ENCODE data around the gene LAMC1. TPM values are rescaled to one million over a fixed set of nuclear protein-coding genes. Genes with fewer than 3 reads are reported as not detected.

Gene LAMC1
- total RNA-seq, 4 donors from 2014 or later, result 26.3 to 275 (median 60.0) TPM

DNA sequence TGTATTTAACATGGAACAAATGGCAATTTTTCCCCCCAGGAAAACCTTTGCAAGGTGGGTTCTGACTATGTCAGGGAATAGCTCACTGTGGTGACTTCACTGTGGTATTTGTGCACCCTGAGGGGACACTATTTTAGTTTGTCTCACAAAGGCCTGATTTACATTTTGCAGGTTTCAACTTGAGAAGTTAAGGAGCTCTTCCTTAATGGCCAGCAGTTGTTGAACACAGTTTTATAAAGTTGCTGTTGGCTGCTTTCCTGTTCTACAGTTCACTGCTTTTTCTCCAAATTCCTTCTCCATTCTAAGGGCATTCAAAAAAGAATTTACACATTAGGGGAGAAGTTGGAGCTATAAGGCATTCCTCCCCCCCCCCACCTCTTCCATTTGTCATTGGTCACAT lies 4.6 kb downstream of the LAMC1 start:
- Histone ChIP-seq H3K9me3 (no peaks in the 10 kb centered on the region), H3K36me3 (no peaks in the 10 kb centered on the region), H3K27me3 (peaks cover 0 to 18% (median 0%) of the 10 kb centered on the region in 4 donors), H3K4me3 (peak overlapping the region in 2 of 4 donors; percentile 81 to 96), H3K4me1 (peaks cover 3 to 85% (median 34%) of the 10 kb centered on the region in 3 donors), H3K27ac (peak overlapping the region in 2 of 4 donors; percentile 100)
- intact Hi-C loops (cut with DNase I), result loop anchor here (10.0 kb wide), 3 partner anchors 63 to 197 kb away; no protein-coding TSS in a partner anchor
- DNase-seq, result no peak
- TF ChIP-seq, protein P1, sequence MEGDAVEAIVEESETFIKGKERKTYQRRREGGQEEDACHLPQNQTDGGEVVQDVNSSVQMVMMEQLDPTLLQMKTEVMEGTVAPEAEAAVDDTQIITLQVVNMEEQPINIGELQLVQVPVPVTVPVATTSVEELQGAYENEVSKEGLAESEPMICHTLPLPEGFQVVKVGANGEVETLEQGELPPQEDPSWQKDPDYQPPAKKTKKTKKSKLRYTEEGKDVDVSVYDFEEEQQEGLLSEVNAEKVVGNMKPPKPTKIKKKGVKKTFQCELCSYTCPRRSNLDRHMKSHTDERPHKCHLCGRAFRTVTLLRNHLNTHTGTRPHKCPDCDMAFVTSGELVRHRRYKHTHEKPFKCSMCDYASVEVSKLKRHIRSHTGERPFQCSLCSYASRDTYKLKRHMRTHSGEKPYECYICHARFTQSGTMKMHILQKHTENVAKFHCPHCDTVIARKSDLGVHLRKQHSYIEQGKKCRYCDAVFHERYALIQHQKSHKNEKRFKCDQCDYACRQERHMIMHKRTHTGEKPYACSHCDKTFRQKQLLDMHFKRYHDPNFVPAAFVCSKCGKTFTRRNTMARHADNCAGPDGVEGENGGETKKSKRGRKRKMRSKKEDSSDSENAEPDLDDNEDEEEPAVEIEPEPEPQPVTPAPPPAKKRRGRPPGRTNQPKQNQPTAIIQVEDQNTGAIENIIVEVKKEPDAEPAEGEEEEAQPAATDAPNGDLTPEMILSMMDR (IDR thresholded peaks at IDR 0.05), result no peak
- no peak for TF ChIP-seq POLR2A (IDR thresholded peaks at IDR 0.05)

DNA sequence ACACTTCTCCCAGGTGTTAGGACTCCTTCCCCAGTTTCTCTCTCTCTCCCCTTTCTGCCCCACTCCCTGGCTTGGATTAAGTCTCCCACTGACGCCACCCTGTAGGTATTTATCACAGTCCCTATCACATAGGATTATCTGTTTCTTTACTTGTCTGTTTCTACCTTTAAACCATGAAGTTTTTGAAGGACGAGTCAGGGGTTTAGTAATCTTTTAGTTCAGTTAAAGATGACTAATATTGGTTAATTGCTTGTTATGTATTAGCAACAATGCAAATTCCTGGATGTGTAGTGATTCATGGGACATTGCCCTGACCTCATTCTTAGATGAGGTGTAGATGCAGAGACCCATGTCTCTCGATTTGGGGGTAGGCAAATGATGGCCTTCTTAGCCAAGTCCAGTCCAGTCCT lies 6.4 kb downstream of the LAMC1 start:
- Histone ChIP-seq H3K4me3 (peak overlapping the region in 1 of 4 donors; percentile 96), H3K27ac (peak overlapping the region in 3 of 4 donors; percentile 0 to 100 (median 15)), H3K36me3 (peaks cover 0 to 6% (median 0%) of the 10 kb centered on the region in 3 donors), H3K9me3 (no peaks in the 10 kb centered on the region), H3K4me1 (peaks cover 3 to 93% (median 34%) of the 10 kb centered on the region in 3 donors), H3K27me3 (peaks cover 0 to under 1% (median 0%) of the 10 kb centered on the region in 4 donors)
- 16 to 32% methylated on average over 3 of the region's 3 CpGs for WGBS, 2 donors
- TF ChIP-seq POLR2A (IDR thresholded peaks at IDR 0.05), result no peak
- TF ChIP-seq, protein P1 (IDR thresholded peaks at IDR 0.05), result no peak
- intact Hi-C loops (cut with DNase I), result loop anchor here (10.0 kb wide), 3 partner anchors 65 to 195 kb away; no protein-coding TSS in a partner anchor
- no peak for DNase-seq

DNA sequence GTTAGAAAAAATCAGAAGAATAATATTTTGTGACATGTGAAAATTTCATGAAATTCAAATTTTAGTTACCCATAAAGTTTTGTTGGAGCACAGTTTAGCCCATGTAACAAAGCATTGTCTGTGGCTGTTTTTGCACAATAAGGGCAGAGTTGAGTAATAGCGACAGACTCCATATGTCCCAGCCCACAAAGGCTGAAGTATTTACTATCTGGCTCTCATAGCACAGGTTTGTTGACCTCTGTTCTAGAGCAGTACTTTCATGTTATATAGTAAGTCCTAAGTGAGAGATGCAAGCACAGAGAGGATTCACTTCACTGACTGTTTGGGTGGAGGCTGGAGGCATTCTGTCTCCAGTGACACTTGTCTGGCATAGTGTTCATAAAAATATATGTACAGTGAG lies 6.8 kb downstream of the LAMC1 start:
- Histone ChIP-seq H3K4me1 (peaks cover 3 to 89% (median 34%) of the 10 kb centered on the region in 3 donors), H3K27me3 (no peaks in the 10 kb centered on the region)
- intact Hi-C loops (cut with DNase I), result no loop called here

DNA sequence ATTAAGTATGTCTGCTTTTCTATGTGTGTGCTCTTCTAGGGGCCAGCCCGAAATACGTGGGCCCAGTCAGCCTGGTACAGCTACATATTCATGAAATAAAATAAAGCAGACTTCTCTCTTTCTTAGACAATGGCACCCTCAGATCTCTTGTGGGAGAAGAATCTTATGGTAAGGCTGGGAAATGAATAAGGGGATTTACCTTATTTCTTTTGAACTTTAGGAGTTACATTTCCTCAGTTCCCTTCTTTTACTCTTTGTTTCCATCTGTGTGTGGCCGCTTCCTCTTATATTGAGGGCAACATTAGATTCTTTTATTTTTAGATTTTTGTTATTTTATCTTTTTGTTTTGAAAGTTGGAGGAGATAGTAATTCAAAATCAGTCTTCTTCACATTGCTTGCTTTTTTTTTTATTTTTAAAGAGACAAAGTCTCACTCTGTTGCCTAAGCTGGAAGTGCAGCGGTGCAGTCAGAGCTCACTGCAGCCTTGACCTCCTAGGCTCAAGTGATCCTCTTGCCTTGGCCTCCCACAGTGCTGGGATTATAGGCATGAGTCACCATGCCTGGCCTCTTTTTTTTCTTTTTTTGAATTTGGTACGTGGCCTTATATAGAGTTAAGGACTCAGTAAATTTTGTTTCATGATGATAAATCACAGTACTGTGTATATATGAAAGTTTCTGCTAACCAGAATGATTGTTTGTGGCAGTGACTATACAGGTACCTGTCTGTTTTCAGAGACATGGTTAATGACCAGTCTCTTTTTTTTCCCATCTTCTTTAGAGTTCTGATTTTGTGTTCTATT lies 9.1 kb downstream of the LAMC1 start:
- intact Hi-C loops (cut with DNase I), result no loop called here
- Histone ChIP-seq H3K27me3 (no peaks in the 10 kb centered on the region), H3K36me3 (peaks cover 0 to 12% (median 0%) of the 10 kb centered on the region in 3 donors), H3K4me3 (peak overlapping the region in 1 of 4 donors; percentile 5), H3K27ac (peak overlapping the region in 1 of 4 donors; percentile 44), H3K9me3 (no peaks in the 10 kb centered on the region), H3K4me1 (peaks cover 0 to 71% (median 28%) of the 10 kb centered on the region in 3 donors)
- WGBS, 2 donors, result 55 to 73% methylated on average over 5 of the region's 5 CpGs
- DNase-seq, result no peak
- TF ChIP-seq, protein P1 (IDR thresholded peaks at IDR 0.05), result no peak
- no peak for TF ChIP-seq POLR2A (IDR thresholded peaks at IDR 0.05)

More for the DNA sequence above, 6.8 kb downstream of the LAMC1 start:
- peaks cover 0 to 6% (median 0%) of the 10 kb centered on the region in 3 donors for H3K36me3 ChIP-seq
- WGBS, 2 donors, result 33 to 77% methylated on average over 1 of the region's 1 CpG
- peak overlapping the region in 2 of 4 donors; percentile 0 to 100 for H3K27ac ChIP-seq
- TF ChIP-seq, protein P1 (IDR thresholded peaks at IDR 0.05), result no peak
- TF ChIP-seq POLR2A (IDR thresholded peaks at IDR 0.05), result no peak
- no peaks in the 10 kb centered on the region for H3K9me3 ChIP-seq
- no peak for DNase-seq
- H3K4me3 ChIP-seq, result peak overlapping the region in 1 of 4 donors; percentile 96

DNA sequence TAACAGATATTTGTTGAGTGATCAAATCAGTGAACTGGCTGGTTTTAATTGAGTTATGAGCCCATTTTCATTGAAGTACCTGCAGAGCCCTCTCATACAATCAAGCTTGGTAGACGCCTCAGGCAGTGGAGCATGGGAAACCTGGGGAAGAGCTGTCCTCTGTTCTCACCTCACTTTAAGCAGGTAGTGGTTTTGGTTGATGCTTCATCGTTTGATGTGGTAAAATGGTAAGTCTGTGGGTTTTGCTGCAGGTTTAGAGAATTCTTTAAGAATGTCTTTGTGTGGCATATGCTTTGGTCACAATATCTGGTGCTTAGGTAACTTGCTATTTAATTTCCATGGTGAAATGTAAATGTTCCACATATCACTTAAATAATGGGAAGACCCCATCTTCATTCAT lies 10.0 kb downstream of the LAMC1 start:
- DNase-seq, result no peak
- H3K4me3 ChIP-seq, result no peak overlapping the region
- H3K9me3 ChIP-seq, result no peaks in the 10 kb centered on the region
- H3K4me1 ChIP-seq, result peaks cover 0 to 71% (median 21%) of the 10 kb centered on the region in 3 donors
- intact Hi-C loops (cut with DNase I), result no loop called here
- WGBS, 2 donors, result 61 to 77% methylated on average over 2 of the region's 2 CpGs
- H3K36me3 ChIP-seq, result peaks cover 0 to 12% (median 0%) of the 10 kb centered on the region in 3 donors
- no peak overlapping the region for H3K27ac ChIP-seq
- H3K27me3 ChIP-seq, result no peaks in the 10 kb centered on the region
- no peak for TF ChIP-seq POLR2A (IDR thresholded peaks at IDR 0.05)
- TF ChIP-seq, protein P1 (IDR thresholded peaks at IDR 0.05), result no peak
